NCI-H1930 (cell line): ENCODE data around the gene AOPEP.

Experiments
- DNase-seq, 2 experiments: peaks; one replicate each; lab custom pipeline; 2025; lab: John Stamatoyannopoulos, UW

Gene AOPEP

DNA sequence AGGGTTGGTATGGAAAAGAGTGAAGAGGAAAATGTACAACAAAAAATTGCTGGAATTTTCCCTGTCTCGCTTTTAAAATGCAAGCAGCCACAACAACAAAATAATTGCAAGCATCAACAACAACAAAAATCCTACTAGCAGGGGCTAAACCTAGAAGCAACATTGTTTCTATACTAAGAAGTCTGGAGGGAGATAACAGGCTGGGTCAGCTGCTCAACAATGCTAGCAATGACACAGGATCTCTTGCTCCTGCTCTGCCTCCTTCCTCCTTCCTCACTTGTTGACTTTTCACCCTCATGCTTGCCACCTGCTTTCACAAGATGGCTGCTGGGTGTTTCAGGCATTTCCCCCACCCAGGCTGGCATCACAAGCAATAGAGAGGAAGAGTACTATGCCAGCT is 7.6 kb upstream of the AOPEP start:
- no peak for DNase-seq

GRCh38 chr9:94719878-94720277 is 6.6 kb upstream of the AOPEP start:
- no peak for DNase-seq

- no peak for DNase-seq
Measured at GRCh38 chr9:94720846-94721549, 5.5 kb upstream of the AOPEP start.

- DNase-seq: no peak
Measured at GRCh38 chr9:94721754-94722153, 4.7 kb upstream of the AOPEP start.

DNA sequence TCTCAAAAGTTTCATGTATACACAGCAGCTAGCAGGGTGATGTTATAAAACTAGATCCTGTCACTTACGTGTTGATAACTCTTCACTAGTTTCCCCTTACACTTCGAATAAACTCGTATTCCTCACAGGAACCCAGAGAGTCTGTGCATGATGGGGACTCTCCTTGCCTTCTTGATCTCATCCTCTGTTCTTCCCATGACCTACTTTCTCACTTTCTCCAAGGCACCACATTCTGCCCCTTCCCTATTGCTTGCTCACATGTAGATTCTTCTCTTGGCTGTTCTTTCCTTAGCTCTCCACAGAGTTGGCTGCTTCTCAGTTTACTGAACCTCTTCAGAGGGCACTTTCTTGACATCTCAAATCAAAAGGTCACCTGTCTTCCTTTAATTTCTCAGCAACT is 1.2 kb upstream of the AOPEP start:
- no peak for DNase-seq

DNA sequence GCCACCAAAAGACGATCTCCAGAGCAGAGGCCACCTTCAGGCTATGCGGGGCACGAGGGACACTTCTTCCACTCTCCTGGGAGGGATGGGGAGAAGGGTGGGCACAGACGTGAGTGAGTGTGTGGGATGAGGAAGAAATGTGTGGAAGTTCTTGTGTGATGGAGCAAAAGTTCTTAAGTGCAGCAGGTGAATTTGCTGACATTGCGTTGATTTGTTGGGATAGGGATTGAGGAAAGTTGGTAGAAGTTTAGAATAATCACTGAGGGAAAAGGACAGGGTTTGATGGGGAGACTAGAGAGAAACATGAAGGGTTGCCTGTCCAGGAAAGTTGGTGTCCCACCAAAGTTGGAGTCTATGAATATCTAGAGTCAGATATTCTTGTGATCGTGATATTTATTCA is 2.2 kb downstream of the AOPEP start:
- DNase-seq: no peak

GRCh38 chr9:94729199-94729598 is 2.7 kb downstream of the AOPEP start:
- DNase-seq: no peak

DNA sequence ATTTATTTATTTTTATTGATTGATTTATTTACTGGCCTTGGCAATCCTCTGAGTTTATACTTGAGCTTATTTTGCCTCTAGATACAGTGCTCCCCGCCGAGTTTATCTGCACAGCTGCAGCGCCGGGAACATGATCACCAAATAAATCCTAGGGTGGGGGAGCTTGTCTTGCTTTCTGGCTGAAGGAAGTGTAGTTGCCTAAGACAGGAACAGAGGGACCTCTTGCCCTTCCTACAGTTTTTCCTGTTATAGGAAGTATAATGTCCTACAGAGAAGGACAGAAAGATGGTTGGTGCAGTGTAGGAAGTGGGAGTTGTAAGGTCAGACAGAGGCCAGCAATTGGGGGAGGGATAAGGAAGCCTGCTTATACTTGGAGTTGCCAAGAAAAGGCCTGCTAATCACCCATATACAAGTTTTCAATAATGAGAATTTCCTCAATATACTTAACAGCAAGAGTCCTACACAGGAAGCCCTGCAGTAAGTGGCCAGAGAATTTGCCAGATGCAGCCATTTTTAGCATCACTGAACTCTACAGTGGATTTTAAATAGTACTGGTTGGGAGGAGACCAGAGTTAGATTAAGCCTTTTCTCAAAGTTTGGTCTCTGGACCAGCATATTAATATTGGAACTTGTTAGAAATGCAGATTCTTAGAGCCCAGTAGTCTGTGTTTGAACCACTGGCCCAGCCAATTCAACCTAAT is 7.7 kb downstream of the AOPEP start:
- DNase-seq: no peak

- no peak for DNase-seq
Measured at GRCh38 chr9:94736759-94737158, 10.3 kb downstream of the AOPEP start.

DNA sequence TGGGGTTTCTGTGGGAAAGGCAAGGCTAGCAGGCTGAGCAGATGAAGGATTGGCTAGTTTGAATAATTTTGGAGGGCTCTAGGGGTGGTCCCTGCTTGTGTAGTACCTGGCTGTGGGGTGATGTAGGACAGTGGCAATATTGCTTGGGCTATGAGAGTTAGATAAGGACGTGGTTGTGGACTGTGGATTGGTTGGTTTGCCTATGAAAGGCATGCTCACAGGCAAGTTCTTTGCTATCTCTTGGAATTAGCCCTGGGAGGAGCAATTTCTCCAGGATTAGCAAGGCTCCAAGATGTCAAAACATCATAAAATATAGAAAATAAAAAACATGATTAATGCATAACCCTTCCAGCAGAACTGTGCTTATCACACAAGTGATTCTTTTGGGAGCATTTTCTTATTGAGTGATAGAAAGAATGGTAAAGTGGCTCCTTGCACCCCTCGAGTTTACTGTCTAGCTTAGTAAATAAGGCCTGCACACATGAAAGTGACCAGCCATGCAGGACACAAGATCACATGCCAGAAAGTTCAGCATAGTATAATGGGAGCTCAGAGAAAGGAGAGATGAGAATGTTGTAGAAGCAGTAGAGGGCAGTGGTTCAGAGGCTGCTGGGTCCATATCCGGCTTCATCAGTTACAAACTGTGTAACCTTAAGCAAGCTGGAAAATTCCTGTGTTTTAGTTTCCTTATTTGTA is 13.8 kb downstream of the AOPEP start:
- no peak for DNase-seq

- no peak for DNase-seq
Measured at GRCh38 chr9:94741866-94742265, 15.4 kb downstream of the AOPEP start.

DNA sequence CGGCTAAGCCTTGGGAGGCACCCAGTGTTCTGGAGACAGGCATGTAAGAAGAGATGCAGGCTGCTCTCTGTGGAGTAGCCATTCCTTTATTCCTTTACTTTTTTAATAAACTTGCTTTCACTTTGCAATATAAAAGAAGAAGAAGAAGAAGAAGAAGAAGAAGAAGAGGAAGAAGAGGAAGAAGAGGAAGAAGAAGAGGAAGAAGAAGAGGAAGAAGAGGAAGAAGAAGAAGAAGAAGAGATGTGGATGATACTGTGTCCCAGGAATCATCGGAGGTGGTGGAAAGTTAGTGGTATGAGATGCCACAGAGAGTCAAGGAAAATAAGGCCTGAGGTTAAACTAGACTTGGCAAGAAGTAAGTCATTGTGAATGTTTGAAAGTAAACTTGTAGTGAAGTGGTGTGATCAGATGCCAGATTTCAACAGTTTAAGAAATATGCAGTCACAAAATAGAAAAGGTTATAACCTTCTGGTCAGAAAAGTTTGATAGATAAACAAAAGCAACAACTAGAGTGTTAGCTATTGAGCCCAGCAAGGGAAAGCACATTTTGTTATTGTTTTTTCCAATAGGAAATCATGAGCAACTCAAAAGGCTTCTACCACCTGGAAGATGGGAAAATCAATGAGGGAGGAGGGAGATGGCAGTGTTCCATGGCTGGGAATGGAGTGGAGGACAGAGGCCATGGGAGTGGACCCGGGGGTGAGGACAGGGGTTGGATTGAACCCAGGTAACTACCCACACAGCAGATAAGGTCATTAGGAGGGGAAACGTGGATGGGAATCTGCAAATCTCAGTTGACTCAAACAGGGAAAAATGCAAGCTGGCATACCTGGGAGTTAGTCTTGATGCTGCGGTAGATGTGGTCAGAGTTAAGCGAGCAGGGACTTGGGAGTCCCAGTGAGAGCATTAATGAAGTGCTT is 16.8 kb downstream of the AOPEP start:
- DNase-seq: no peak

DNA sequence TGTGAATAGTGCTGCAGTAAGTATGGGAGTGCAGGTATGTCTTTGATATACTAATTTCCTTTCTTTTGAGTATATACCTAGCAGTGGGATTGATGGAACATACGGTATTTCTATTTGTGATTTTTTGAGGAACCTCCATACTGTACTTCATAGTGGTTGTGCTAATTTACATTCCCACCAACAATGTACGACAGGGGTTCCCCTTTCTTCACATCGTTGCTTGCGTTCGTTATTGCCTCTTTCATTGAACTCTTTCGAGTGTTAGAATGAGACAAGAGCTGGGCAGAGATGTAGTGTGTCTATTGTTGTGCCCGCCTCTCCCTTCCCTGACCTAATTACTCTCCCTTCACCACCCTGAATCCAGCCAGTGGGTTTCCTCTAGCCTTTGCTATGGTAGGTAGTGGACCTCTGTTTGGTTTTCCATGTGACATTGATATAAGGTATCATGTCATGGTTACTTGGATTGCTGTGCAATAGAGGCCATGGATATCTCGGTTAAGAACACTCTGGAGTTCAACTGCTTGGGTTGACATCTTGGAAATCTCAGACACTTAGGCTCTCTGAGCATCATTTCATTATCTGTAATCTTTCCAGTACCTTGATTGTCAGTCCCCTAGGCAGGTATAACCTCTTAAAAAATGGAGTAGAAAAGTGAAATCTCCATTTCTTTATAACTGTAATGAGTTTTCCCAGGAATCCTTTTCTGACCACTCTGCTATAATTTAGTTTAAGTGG is 19.5 kb downstream of the AOPEP start:
- no peak for DNase-seq

GRCh38 chr9:94746541-94747370 is 20.3 kb downstream of the AOPEP start:
- no peak for DNase-seq

DNA sequence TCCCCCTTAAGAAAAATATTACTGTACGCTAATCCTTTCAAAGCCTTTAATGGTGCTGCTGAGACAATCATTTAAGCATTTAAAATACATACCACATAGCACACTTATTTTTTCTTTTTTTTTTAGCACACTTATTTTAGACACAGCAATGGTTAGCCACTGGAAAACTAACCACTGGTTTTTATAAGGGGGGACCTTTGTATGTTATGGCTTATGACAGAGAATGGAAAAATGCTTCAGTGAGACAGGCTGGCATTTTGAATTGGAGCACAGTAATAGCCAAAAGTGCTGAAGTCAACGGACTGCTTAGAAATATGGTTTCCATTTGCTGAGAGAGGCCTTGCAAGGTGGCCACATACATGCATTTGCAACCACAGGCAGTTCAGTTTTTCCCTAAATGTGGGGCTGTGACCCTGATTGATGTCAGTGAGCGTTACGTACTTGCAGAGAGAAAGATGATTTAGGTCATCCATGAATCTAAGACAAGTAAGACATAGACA is 28.5 kb downstream of the AOPEP start:
- DNase-seq: no peak

DNA sequence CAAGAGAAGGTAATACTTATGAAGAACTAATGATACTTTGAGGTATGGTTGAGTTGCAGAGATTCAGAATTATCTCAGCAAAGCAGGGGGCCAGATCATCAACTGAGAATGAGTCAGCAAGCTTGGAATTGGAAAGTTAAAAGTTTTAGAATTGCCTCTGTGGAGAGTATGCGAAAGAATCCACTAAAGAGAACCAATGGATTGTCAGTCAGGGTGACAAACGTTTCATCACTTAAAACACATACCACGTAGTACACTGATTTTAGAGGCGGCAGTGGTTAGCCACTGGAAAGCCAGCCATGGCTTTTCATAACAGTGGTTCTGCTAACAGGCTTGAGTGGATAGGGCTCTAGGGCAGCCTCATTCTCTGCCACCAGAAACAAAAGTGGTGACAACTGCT is 30.7 kb downstream of the AOPEP start:
- DNase-seq: no peak

- no peak for DNase-seq
Measured at GRCh38 chr9:94758031-94758430, 31.5 kb downstream of the AOPEP start.

GRCh38 chr9:94758880-94759279 is 32.4 kb downstream of the AOPEP start:
- no peak for DNase-seq

DNA sequence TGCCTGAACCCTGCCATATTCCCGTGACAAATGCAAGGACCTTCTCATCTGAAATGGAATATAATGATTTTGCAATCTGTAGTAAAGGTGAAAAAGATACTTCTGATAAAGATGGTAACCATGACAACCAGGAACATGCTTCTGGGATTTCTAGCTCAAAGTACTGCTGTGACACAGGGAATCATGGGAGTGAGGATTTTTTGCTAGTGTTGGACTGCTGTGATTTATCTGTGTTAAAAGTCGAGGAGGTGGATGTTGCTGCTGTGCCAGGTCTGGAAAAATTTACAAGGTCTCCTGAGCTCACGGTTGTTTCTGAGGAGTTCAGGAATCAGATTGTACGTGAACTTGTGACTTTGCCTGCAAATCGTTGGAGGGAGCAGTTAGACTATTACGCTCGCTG is 33.5 kb downstream of the AOPEP start:
- no peak for DNase-seq

DNA sequence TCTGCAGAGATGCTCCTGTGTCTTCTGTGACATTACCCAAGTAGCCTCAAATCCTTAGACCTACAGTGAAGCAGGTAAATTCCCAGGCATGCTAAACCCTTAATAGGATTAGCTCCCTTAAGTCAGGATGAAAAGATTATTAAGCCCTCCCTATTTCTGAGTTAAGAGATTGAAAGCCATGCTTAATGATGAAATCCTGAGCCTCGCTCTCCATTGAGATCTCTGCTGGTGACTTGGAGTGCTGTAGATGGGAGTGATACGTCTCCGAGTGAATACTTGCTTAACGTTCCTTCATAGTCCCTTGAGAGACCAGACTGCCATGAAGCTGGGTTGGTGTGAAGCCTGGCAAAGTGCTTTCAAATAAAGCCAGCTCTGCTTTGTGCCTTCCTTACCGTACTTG is 34.2 kb downstream of the AOPEP start:
- no peak for DNase-seq
